Psoas muscle (tissue), 8 donors: ENCODE measurements around the gene ZNF117. TPM values are rescaled to one million over a fixed set of nuclear protein-coding genes. Genes with fewer than 3 reads are reported as not detected.
"Not testable (repeated sequence)": the region's sequence is repeated elsewhere in the genome, so short reads cannot be mapped to it uniquely, and the experiment has no call there.

Experiments
- ATAC-seq, 4 donors: fragments of 200-7000 bp; cut with Tn5 transposase; one replicate each; pipeline ENCODE4 v1.9.1; 2020; ENCODE audit warnings: moderate library complexity in 3 of 4, mild to moderate bottlenecking in 2 of 4
- DNase-seq, 2 donors: peaks; one replicate each; pipeline ENCODE4 v3.0.0-alpha.2; 2020
- H3K27ac ChIP-seq: fragments of 200-600 bp; one replicate; pipeline ENCODE4 v1.8.0; 2022
- H3K27me3 ChIP-seq, 3 donors: fragments of 200-600 bp in 1 of 3; one replicate each; pipeline versions ENCODE4 v1.6.1 to v1.8.0; 2013 to 2022; ENCODE audit warnings: low read length in 2 of 3, mild to moderate bottlenecking in 2 of 3, moderate library complexity in 1 of 3; ENCODE audit not compliant: insufficient read depth in 3 of 3
- H3K36me3 ChIP-seq, 2 donors: fragments of 200-600 bp in 1 of 2; one replicate each; pipeline versions ENCODE4 v1.6.1 to v1.8.0; 2013 to 2022; ENCODE audit warnings: low read depth in 1 of 2, mild to moderate bottlenecking in 1 of 2, moderate library complexity in 1 of 2; ENCODE audit not compliant: insufficient read depth in 1 of 2
- H3K4me1 ChIP-seq: fragments of 200-600 bp; one replicate; pipeline ENCODE4 v1.8.0; 2022
- H3K4me3 ChIP-seq: fragments of 200-600 bp; one replicate; pipeline ENCODE4 v1.8.0; 2022; ENCODE audit warnings: mild to moderate bottlenecking
- H3K9me3 ChIP-seq: fragments of 200-600 bp; one replicate; pipeline ENCODE4 v1.8.0; 2022
- CTCF ChIP-seq: fragments of 200-600 bp; IDR thresholded peaks from one replicate; pipeline ENCODE4 v1.8.0; 2022; ENCODE audit warnings: antibody characterized with exemption
- WGBS, 3 donors: extraction: QIAGEN DNeasy Blood & Tissue Kit; methylation state at CpG; one replicate each; pipeline versions ENCODE4 v1.1.6 to v1.1.7; 2013; 5-methylcytosine and 5-hydroxymethylcytosine counted together
- intact Hi-C, 2 donors: fragments of 100-400 bp; cut with DNase I; formaldehyde crosslinking; loops; one replicate each; pipeline versions ENCODE4 v1.11.0 to v1.14.2; 2022
- polyA plus RNA-seq, 3 donors: library from polyadenylated mRNA; stranded (reverse); fragments of 200-250 nt; gene quantifications; one replicate each; pipeline ENCODE4 v1.2.3, GENCODE V29; 2013
- total RNA-seq, 4 donors: library from RNA; stranded (reverse); fragmentation: NEBNext Ultra II Directional in 2 of 4; extraction: Animal tissue kit (Norgen Biotek cat#: 25700) in 2 of 4; gene quantifications; one replicate each; pipeline versions ENCODE4 v1.2.1 to v1.2.4, GENCODE V29; 2021 to 2023
- donor health status: healthy with polysubstance abuse.
- donor health status: DM: no; HTN: no; CAD: no; lungs with moderate emphysema.
- donor health status: Bipolar disorder and iron deficiency.
- donor health status: healthy.
- donor health status: DM: yes; HTN: yes; CAD: no.
- donor health status: DM: no; HTN: no; CAD: no.
- donor health status: DM: no; HTN: no; CAD: no.
- donor health status: DM: yes; HTN: yes; CAD: no.

Gene ZNF117
- total and polyA plus RNA-seq, 7 donors: 0.58 to 3.2 (median 1.5) TPM

- intact Hi-C loops: no loop called here
- DNase-seq (peak in 1 of 2 donors; percentile 52), ATAC-seq (peak; percentile 41 to 64 (median 48))
- Histone ChIP-seq H3K4me3 (peak overlapping the region; percentile 68), H3K36me3 (no peaks in the 10 kb centered on the region), H3K27me3 (peaks cover 0 to 16% (median 0%) of the 10 kb centered on the region in 3 donors), H3K9me3 (no peaks in the 10 kb centered on the region), H3K27ac (no peak overlapping the region), H3K4me1 (peaks cover 9% of the 10 kb centered on the region)
- TF ChIP-seq CTCF: no peak
- 1 to 2% (median 2%) methylated on average over 48 to 59 of the region's 59 CpGs for WGBS, 3 donors
These were observed 43.4 kb downstream of the ZNF117 start for GRCh38 chr7:64947252-64948000.

GRCh38 chr7:64946772-64947171 lies 44.1 kb downstream of the ZNF117 start:
- ATAC-seq: peak in 3 of 4 donors; percentile 31 to 47 (median 43)
- peak; percentile 8 for TF ChIP-seq CTCF
- 28 to 37% (median 35%) methylated on average over 5 of the region's 5 CpGs for WGBS, 3 donors
- Histone ChIP-seq H3K4me1 (peaks cover 9% of the 10 kb centered on the region), H3K9me3 (no peaks in the 10 kb centered on the region), H3K27ac (no peak overlapping the region), H3K27me3 (peaks cover 0 to 16% (median 0%) of the 10 kb centered on the region in 3 donors), H3K4me3 (peak overlapping the region; percentile 68), H3K36me3 (no peaks in the 10 kb centered on the region)
- no peak for DNase-seq
- intact Hi-C loops: no loop called here

- no peak overlapping the region for H3K27ac ChIP-seq
- peaks cover 9% of the 10 kb centered on the region for H3K4me1 ChIP-seq
- ATAC-seq (peak in 1 of 4 donors; percentile 36), DNase-seq (no peak)
- intact Hi-C loops: no loop called here
- H3K36me3 ChIP-seq: no peaks in the 10 kb centered on the region
- H3K27me3 ChIP-seq: peaks cover 0 to 16% (median 0%) of the 10 kb centered on the region in 3 donors
- TF ChIP-seq CTCF: no peak
- no peak overlapping the region for H3K4me3 ChIP-seq
- H3K9me3 ChIP-seq: no peaks in the 10 kb centered on the region
- WGBS, 3 donors: 18 to 31% (median 21%) methylated on average over 2 of the region's 2 CpGs
These were observed 45.2 kb downstream of the ZNF117 start for GRCh38 chr7:64945503-64946175.

- intact Hi-C loops, H3K36me3 ChIP-seq, DNase-seq, H3K4me1 ChIP-seq, H3K4me3 ChIP-seq, H3K27ac ChIP-seq, ATAC-seq, H3K9me3 ChIP-seq: not testable (repeated sequence)
- WGBS, 3 donors: 73 to 80% (median 74%) methylated on average over 5 of the region's 5 CpGs
- H3K27me3 ChIP-seq: peaks cover 0 to 16% (median 0%) of the 10 kb centered on the region in 3 donors
These were observed 46.0 kb downstream of the ZNF117 start for GRCh38 chr7:64944667-64945502.

- 91 to 96% (median 94%) methylated on average over 6 of the region's 6 CpGs for WGBS, 3 donors
- DNase-seq: not testable (repeated sequence)
These were observed 50.8 kb downstream of the ZNF117 start for GRCh38 chr7:64940021-64940420.

More at GRCh38 chr7:64940021-64940420, 50.8 kb downstream of the ZNF117 start:
- ATAC-seq, H3K4me3 ChIP-seq, H3K27ac ChIP-seq, H3K4me1 ChIP-seq, intact Hi-C loops, H3K36me3 ChIP-seq, H3K27me3 ChIP-seq, H3K9me3 ChIP-seq: not testable (repeated sequence)
